GM19438 (cell line): ENCODE data around the gene CENPX.
"Not testable (repeated sequence)": the region's sequence is repeated elsewhere in the genome, so short reads cannot be mapped to it uniquely, and the experiment has no call there.

Source experiments
- ATAC-seq: cut with Tn5 transposase; IDR thresholded peaks from one replicate; pipeline ENCODE4 v1.9.1; 2021; ENCODE audit warnings: low read depth; ENCODE audit not compliant: unreplicated experiment

Gene CENPX

DNA sequence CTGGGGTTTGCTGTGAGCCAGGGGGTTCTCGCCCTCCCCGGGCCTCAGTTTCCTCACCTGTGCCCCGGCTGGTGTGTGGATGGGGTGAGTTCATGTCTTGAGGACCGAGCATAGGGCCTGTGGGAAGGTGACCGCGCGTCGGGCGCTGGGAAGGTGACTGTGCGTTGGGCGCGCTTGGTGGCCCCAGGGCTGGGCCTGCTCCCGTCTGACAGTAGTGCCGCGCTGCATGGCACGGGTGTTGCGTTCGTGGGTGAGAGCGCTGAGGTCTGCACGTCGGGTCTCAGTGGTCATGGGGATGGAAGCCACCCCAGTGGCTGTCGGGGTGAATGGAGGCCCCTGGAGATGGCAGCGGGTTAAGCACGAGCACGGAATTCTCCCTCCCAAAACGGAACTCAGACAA, 36.1 kb downstream of the CENPX start:
- no peak for ATAC-seq

DNA sequence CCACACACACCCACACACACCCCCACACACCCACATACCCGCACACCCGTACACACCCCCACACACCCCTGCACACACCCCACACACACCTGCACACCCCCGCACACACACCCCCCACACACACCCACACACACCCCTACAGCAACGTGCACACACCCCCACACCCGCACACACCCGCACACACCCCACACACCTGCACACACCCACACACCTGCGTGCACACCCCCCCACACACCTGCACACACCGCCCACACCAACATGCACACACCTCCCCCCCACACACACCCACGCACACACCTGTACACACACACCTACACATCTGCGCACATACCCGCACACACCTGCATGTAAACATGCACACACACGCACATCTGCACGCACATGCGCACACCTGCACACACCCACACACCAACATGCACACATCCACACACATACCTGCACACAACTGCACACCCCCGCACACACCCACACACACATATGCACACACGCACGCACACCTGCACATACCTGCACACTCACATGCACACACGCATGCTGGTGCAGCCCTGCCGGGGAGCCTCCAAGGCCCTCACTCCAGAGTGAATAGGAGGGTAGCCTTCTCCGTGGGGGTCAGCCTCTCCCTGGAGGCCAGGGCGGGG, 37.8 kb downstream of the CENPX start:
- no peak for ATAC-seq

- ATAC-seq = no peak
Measured at GRCh38 chr17:81983639-81984373, 38.9 kb downstream of the CENPX start.

GRCh38 chr17:81983011-81983638, 39.6 kb downstream of the CENPX start:
- ATAC-seq = no peak

- ATAC-seq = not testable (repeated sequence)
Measured at GRCh38 chr17:81981511-81981910, 41.2 kb downstream of the CENPX start.

DNA sequence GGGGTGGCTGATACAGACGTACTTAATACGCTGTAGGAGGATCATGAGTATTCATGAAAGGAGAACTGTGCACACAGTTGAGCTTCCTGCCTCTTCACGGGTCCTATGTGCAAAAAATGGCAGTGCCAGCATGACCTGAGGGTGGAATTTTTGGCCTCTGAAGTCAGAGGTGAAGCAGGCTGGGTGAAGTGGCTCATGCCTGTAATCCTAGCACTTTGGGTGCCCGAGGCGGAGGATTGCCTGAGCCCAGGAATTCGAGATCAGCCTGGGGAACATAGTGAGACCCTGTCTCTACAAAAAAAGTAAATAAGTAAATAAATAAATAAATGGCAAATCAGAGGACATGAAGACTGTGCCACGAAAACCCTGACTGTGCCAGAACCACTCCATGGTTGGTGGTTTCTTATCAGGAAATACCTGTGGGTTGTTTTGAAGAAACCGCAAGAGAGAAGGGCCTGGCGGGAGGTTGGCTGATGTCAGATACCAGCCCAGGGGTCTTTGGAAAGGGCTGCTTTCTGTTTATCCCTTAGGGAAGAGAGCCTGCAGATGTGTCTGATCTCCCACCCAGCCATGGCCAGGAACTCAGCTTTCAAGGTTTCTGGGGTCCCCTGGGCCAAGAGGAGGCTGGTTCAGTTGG, 41.9 kb downstream of the CENPX start:
- no peak for ATAC-seq

DNA sequence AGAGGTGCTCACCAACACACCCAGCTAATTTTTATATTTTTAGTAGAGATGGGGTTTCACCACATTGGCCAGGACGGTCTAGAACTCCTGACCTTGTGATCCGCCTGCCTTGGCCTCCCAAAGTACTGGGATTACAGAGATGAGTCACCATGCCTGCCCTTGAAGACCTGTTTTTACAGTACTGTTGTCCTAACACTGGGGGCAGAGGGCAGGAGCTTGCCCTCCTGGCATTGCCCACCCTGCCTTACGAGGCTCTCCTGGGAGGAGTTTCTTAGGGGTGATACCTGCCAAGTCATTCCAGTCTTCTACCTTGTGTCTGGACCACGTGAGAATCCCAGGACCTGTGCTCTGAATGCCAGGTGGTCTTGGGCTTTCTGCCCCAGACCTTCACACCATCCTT, 42.6 kb downstream of the CENPX start:
- no peak for ATAC-seq

DNA sequence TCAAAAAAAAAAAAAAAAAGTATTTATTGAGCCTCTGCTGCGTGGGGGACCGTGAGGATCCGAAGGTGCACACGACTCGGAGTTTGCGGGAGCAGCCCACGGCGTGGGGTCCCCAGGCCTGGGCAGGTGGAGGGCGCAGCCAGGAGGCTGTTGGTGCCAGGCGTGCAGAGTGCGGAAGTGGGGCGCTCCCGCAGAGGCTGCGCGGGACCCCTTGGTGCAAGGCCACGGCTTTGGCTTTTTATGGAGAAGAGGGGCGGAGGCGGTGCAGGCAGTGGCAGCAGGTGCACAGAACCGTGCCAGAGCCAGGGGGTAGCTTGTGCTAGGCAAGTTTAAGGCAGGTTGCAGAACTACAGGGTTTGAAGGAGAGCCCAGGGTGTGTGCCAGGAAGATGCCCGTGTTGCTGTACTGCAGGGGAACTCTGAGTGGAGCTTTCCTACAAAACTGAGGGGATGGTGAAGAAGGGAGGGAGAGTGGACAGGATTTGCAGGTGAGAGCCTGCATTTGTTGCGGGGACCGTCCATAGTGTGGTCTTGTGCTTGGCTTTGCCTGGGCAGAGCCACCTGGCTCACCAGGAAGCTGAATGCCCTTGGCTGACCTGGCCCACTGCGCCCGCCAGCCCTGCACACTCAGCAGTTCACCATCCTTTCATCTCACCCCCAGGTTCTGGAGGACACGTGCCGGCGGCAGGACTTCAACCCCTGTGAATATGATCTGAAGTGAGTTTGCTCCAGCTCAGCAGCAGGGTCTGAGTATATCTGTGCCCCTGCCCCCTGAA, 44.0 kb downstream of the CENPX start:
- ATAC-seq = no peak

GRCh38 chr17:81977211-81977808, 45.4 kb downstream of the CENPX start, which contains the start of gene ASPSCR1:
Gene ASPSCR1 (plus strand): TSS chr17:81977629. CDS start chr17:81977647, 18 bp downstream.
- ATAC-seq = peak; percentile 75

DNA sequence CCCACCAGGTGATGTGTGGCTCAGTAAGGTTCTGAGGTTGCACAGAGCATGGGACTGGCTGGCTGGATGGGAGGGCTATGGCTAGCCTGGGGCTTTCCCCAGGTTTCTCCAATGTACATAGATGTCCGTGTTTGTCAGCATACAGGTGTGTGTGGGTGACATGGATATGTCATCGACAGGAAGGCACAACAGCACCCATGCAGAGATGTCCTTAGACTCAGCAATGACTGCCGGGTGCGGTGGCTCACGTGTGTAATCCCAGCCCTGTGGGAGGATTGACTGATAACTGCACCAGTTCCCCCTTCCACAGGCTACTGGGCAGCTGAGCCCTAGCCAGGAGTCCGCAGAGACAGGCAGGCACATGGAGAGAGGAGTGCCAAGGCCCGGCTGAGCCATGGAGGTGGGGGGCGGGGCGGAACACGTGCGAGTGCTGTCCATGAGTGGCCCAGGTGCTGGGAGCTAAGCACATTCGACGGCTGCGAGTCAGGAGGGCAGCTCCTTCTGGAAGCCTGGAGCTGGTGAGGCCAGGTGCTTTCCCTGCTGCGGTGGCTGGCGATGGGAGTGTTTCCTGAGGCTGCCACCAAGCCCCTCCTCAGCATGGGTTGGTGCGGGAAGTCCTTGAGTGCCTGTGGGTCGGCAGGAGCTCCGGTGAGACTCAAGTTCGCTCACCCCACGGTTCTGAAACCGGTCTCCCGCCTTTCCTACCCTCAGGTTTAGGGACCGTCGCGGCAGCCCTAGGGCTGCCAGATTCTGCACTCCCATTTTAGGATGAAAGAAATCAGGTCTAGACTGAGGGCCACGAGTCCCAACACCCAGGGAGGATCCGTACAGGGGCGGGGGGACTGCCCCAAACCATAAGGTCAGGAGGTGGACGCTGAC, 46.1 kb downstream of the CENPX start:
- peak; percentile 10 for ATAC-seq

GRCh38 chr17:81973432-81973831, 49.2 kb downstream of the CENPX start:
- ATAC-seq = no peak

GRCh38 chr17:81968850-81969812, 53.5 kb downstream of the CENPX start:
- no peak for ATAC-seq
